ENCODE measurements around the gene SLC47A1.

Gene SLC47A1

GRCh38 chr17:19596869-19597268 is 63.2 kb downstream of the SLC47A1 start:
- TF ChIP-seq BCL11A (tag by site-specific recombination; IDR thresholded peaks at IDR 0.05; ENCODE audit: low read depth) (no peak), ZFHX2 (tag by site-specific recombination; conservative IDR thresholded peaks at IDR 0.05) (peak; percentile 68), SCRT2 (tag by site-specific recombination; IDR thresholded peaks at IDR 0.05) (0 out of 2 replicates have a peak, but pooled peaks have one; percentile 40), EGR2 (tag by site-specific recombination; IDR thresholded peaks at IDR 0.05; ENCODE audit: low read depth) (peak; percentile 81)
- ChIA-PET CTCF (interaction anchor here (0.6 kb wide), 1 partner anchor 322 kb away, joined by 3 read pairs; no protein-coding TSS in a partner anchor), POLR2A (no interaction called here)
- Histone ChIP-seq H3K4me3 (ENCODE audit: low read depth, low read length) (no peak overlapping the region), H3K36me3 (ENCODE audit: control insufficient read depth in 2 of 2, insufficient read depth in 1 of 2, low read length in 2 of 2) (no peaks in the 10 kb centered on the region), H3K4me1 (ENCODE audit: control insufficient read depth, insufficient read depth, low read length) (no peaks in the 10 kb centered on the region), H3K9me3 (ENCODE audit: control insufficient read depth, insufficient read depth, low read depth, low read length) (no peaks in the 10 kb centered on the region), H3K27ac (ENCODE audit: extremely low read depth, low read depth, low read length) (no peak overlapping the region)

GRCh38 chr17:19610311-19610710 is 76.7 kb downstream of the SLC47A1 start:
- POLR2A ChIA-PET, result no interaction called here
- CTCF ChIA-PET, result interaction anchor here (0.6 kb wide), 1 partner anchor 156 kb away, joined by 3 read pairs; no protein-coding TSS in a partner anchor
- Histone ChIP-seq H3K4me3 (ENCODE audit: low read depth, low read length) (no peak overlapping the region), H3K4me1 (ENCODE audit: control insufficient read depth, insufficient read depth, low read length) (no peaks in the 10 kb centered on the region), H3K9me3 (ENCODE audit: control insufficient read depth, insufficient read depth, low read depth, low read length) (no peaks in the 10 kb centered on the region), H3K27ac (ENCODE audit: extremely low read depth, low read depth, low read length) (no peak overlapping the region), H3K36me3 (ENCODE audit: control insufficient read depth in 2 of 2, insufficient read depth in 1 of 2, low read length in 2 of 2) (no peaks in the 10 kb centered on the region)
- no peak for TF ChIP-seq ZNF560 (tag by site-specific recombination; IDR thresholded peaks at IDR 0.05; ENCODE audit: borderline replicate concordance)
- no peak for TF ChIP-seq ZNF239 (tag by site-specific recombination; IDR thresholded peaks at IDR 0.05)
- no peak for TF ChIP-seq CTCF (tag by site-specific recombination; IDR thresholded peaks at IDR 0.05)
- no peak for TF ChIP-seq ZNF473 (tag by site-specific recombination; IDR thresholded peaks at IDR 0.05)
- TF ChIP-seq ZNF701 (tag by site-specific recombination; IDR thresholded peaks at IDR 0.05), result no peak

- Histone ChIP-seq H3K27ac (ENCODE audit: extremely low read depth, low read depth, low read length) (no peak overlapping the region), H3K36me3 (ENCODE audit: control insufficient read depth in 2 of 2, insufficient read depth in 1 of 2, low read length in 2 of 2) (no peaks in the 10 kb centered on the region), H3K4me1 (ENCODE audit: control insufficient read depth, insufficient read depth, low read length) (no peaks in the 10 kb centered on the region), H3K4me3 (ENCODE audit: low read depth, low read length) (no peak overlapping the region), H3K9me3 (ENCODE audit: control insufficient read depth, insufficient read depth, low read depth, low read length) (no peaks in the 10 kb centered on the region)
- POLR2A ChIA-PET, result no interaction called here
- CTCF ChIA-PET, result no interaction called here
- TF ChIP-seq ZNF555 (tag by site-specific recombination; conservative IDR thresholded peaks at IDR 0.05), result no peak
- no peak for TF ChIP-seq ZNF560 (tag by site-specific recombination; IDR thresholded peaks at IDR 0.05; ENCODE audit: borderline replicate concordance)
- no peak for TF ChIP-seq ZIC2 (tag by site-specific recombination; IDR thresholded peaks at IDR 0.05)
- TF ChIP-seq ZNF48 (tag by site-specific recombination; IDR thresholded peaks at IDR 0.05), result no peak
- TF ChIP-seq PRDM6 (tag by site-specific recombination; IDR thresholded peaks at IDR 0.05), result no peak
- TF ChIP-seq KLF16 (tag by site-specific recombination; IDR thresholded peaks at IDR 0.05), result no peak
- no peak for TF ChIP-seq REPIN1 (tag by site-specific recombination; IDR thresholded peaks at IDR 0.05; ENCODE audit: low read depth)
- TF ChIP-seq ZNF354C (tag by site-specific recombination; IDR thresholded peaks at IDR 0.05; ENCODE audit: borderline replicate concordance, low read depth), result no peak
- TF ChIP-seq ZBTB49 (tag by site-specific recombination; IDR thresholded peaks at IDR 0.05; ENCODE audit: low read depth), result no peak
- no peak for TF ChIP-seq SALL2 (tag by site-specific recombination; IDR thresholded peaks at IDR 0.05; ENCODE audit: borderline replicate concordance)
- TF ChIP-seq ZBTB26 (tag by site-specific recombination; optimal IDR thresholded peaks at IDR 0.05), result no peak
- no peak for TF ChIP-seq ZNF274 (IDR thresholded peaks at IDR 0.05; ENCODE audit: low read length)
- TF ChIP-seq ZNF274 (tag by site-specific recombination; IDR thresholded peaks at IDR 0.05; ENCODE audit: borderline replicate concordance), result no peak
- no peak for TF ChIP-seq ZNF24 (tag by site-specific recombination; IDR thresholded peaks at IDR 0.05)
- TF ChIP-seq KLF7 (tag by site-specific recombination; IDR thresholded peaks at IDR 0.05; ENCODE audit: borderline replicate concordance), result no peak
- TF ChIP-seq ZBTB1 (tag by site-specific recombination; IDR thresholded peaks at IDR 0.05), result no peak
- no peak for TF ChIP-seq IKZF3 (tag by site-specific recombination; IDR thresholded peaks at IDR 0.05)
These were observed 77.2 kb downstream of the SLC47A1 start for GRCh38 chr17:19610879-19611278.

All from HEK293 (cell line).